Amygdala (tissue), 56 donors: ENCODE data around the gene INAVA.

Experiments used
- DNase-seq, 56 donors: peaks; one replicate each; lab custom pipeline; 2025; lab: John Stamatoyannopoulos, UW

Gene INAVA

GRCh38 chr1:200894712-200895442, at the start of gene INAVA:
INAVA (plus strand) TSS chr1:200894900; CDS start chr1:200898401, 3,501 bp downstream.
- DNase-seq: no peak

DNA sequence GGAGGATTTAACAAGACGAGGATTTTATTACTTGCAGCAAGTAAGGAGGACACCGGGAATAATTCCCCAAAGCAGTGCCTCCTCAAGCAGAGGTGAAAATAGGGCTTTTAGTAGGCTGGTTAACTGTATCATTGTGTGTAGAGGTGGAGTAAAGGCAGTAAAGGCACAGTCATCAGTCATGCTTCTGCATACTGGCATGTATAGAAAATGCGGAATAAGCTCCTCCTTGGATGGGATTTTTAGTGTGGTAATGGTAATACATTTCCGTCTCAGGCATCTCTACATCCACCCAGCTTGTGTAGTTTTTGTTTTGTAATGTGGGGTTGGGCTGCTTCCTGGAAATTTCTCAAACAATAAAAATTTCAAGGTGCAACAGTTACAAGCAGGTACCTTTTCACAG, 49.3 kb upstream of the INAVA start:
- DNase-seq: no peak

DNA sequence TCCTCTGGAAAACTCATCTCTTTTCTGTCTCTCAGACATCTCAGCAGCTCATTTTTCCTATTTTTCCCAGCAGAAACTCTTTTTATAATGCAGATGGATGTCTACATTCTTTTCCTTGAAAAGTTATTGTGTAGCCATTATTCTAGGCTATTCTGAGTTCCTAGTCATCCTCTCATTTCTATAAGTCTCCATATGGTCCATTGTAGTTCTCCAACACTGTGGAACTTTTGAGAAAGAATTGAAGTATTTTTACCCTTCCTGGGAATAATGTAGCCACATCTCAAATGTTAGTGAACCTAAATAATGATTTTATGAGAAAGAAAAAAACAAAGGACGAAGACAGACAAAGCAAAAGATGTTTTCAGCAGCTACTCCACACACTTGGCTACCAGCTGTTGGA, 48.3 kb upstream of the INAVA start:
- no peak for DNase-seq

DNA sequence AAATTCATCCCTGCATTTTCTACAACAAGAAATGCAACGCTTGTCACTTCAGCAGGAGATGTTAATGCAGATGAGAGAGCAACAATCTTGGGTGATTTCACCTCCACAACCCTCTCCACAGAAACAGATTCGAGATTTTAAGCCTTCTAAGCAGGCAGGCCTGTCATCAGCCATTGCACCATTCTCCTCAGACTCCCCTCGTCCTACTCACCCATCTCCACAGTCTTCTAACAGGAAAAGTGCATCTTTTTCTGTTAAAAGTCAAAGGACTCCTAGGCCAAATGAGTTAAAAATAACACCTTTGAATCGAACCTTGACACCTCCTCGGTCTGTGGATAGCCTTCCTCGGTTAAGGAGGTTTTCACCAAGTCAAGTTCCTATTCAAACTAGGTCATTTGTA, 45.3 kb upstream of the INAVA start:
- DNase-seq: no peak

DNA sequence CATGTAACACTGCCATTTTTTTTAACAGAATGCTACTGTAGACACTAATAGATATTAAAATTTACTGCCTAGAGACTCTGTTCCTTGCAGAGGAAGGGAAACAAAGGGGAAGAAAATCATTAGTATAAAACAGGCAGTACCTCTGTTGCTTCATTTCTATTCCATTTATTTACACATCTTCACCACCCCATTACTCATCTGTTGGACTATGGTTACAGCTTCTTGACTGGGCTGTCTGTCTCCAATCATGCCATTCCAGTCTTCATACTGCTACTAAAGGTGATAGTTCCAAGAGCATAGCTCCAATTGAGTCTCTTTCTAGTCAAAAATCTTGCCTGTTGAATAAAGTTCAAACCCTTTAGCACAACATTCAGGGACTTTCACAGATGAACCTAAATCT, 44.1 kb upstream of the INAVA start:
- DNase-seq: no peak

- no peak for DNase-seq
Measured at GRCh38 chr1:200856716-200857357, 37.9 kb upstream of the INAVA start.

GRCh38 chr1:200857804-200858203, 36.9 kb upstream of the INAVA start:
- no peak for DNase-seq

DNA sequence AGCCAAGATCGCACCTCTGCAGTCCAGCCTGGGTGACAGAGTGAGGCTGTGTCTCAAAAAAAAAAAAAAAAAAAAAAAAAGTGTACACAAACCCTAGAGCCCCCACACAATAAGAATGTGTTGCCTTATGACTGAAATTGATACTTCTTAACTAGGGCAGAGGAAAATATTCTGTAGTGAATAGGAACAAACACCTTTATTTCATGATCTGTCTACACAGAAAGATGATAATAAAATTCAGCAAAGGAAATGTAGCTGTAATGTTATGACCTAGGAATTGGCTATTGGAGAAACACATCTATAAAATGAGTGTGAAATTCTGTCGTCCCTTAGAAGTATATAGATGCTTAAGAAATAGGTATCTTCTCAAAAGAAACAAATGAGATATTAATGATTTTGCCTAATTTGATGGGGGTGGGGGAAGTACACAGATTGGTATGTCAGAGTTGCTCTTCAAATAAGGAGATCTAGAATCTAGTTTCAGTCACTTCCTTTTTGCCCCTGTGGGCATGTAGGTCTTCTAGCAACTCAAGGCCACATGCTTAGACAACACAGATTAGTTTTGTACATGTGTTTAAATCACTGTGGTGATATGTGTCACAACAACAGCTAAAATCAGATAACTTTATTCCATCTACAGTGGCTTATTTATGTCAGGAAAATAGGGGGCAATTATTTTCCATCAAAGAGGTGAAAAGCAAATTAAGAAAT, 32.6 kb upstream of the INAVA start:
- DNase-seq: no peak

GRCh38 chr1:200862713-200863415, 31.8 kb upstream of the INAVA start:
- DNase-seq: no peak

DNA sequence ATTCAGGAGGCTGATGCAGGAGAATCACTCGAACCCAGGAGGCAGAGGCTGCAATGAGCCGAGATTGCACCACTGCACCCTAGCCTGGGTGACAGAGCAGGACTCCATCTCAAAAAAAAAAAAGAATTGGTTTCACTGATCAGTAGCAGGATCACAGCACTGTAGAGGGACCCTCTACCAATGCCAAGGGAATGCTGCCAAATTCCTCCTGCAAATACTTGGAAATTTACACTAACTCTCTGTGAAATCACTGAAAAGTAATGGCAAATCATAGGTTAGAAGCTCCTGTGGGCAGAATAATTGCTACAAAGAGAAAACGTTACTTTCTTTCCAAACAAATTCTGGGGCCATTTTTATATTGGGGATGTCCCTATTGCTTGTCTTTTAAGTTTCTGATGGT, 28.6 kb upstream of the INAVA start:
- DNase-seq: no peak

GRCh38 chr1:200866521-200866920, 28.2 kb upstream of the INAVA start:
- no peak for DNase-seq

DNA sequence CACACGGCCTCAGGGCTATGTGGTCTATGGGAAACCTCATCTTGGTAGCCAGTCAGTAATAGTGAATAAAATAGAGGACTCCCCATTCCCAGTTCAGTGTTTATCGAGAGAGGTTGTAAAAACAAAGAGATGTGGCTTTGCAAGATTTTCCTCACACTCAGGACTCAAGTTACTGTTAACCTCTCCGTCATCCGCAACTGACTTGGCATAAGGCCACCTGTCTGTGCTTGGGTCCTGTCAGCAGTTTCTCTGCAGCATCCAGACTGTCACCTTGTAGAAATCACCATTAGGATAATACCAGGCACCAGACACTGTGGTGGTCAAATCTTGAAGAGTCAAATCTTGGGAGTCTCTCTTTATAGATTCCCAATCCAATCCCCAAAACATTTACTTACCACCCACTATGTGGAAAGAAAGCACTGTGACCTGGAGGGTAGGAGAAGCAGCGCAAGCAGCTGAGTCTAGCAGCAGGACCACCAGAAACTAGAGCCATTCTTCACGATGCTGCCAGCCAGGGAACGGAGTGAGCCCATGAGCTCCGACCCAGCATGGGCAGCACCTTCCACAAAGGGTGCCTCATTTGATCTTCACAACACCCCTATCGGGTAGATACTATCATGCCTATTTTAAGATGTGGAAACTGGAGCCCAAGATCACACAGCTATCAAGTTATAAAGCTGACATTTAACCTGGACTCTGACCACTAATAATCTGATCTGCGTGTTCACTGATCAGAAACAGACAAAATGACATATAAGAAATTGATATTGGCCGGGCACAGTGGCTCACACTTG, 27.5 kb upstream of the INAVA start:
- no peak for DNase-seq

- no peak for DNase-seq
Measured at GRCh38 chr1:200869376-200869752, 25.3 kb upstream of the INAVA start.

DNA sequence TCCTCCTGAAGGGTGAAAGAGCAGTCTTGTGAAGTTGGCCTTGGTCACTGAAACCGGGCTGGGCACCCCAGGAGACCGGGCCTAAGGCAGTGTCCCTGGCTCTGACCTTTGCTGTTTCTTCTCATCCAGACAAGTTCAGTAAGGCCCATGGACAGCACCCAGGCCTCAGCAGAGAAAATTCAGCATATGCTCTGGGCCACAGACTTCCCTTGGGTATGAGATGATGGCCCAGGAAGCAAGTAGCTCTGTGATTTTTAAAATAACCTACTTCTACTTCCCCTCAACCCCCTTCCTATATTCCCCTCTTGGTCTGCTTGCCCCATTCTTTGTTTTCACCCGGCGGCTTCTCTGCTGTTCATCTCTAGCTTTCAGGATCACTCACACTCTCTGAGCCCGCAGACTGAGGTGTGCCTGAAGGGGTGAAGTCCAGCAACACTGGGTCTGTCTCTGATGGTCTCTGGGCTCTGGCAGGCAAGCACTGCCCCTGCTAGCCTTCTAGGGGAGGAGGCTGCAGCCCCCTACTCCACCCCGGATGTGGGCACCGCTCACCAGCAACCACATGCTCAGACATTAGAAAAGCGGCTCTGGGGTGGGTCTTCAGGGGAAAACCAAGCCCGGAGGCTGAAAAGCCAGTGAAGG, 24.8 kb upstream of the INAVA start:
- no peak for DNase-seq

DNA sequence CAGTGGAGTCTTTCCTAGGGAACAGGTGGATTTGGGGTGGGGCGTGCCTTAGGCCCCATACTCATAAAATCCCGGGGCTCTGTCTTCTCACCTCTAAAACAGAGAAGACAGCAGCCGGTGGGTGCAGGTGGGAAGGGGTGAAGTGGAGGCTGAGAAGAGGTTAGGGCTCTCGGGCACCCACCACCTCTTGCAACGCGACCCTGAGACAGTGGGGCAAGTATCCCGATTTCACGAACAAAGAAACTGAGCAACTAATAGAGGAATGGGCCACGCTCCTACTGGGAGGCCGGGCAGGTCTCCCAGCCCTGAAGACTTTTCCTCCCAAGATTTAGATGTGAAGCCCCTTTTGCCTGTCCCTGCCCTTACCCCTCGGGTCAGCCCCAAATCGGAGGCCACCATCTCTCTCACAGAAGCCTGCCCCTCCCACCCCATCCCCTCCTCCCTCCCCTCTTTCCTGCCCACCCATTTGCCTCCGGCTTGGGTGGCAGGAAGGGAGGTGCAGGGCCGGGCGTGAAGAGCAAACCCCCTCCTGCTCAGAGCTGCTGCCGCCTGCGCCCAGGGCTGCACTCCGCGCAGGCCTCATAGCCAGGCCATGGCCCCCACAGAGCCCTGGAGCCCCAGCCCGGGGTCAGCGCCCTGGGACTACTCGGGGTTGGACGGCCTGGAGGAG, 22.1 kb upstream of the INAVA start, which contains the start of gene GPR25:
GPR25 (plus strand) TSS at position 536 of the 670 bp plus-strand sequence; CDS start at position 593, 57 bp downstream.
- no peak for DNase-seq

- DNase-seq: peak in 2 of 56 donors; percentile 10 to 11
Measured at GRCh38 chr1:200873116-200873670, 21.5 kb upstream of the INAVA start.

GRCh38 chr1:200873671-200874397, 20.9 kb upstream of the INAVA start:
- no peak for DNase-seq

DNA sequence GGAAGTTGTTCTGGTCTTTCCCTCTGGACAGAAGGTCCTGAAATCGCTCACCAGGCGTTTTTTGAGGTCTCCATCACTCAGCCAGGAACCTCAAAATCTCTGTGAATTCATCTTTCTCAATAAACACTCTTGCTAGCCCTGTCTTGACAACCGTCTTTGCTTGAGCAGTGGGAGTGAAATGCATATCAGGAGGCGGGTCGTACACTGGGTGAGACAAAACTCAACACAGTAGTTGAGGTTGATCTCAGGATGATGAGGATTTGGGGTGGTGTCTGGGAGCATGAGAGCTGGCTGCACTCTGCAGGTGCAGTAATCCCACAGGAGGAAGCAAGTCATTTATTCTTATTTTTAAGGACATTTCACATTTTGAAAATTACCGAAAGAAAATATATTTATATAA, 20.0 kb upstream of the INAVA start:
- DNase-seq: no peak
